CD4-positive, alpha-beta T cell (primary cell): ENCODE measurements around the gene KLKB1. TPM values are rescaled to one million over a fixed set of nuclear protein-coding genes. Genes with fewer than 3 reads are reported as not detected.
"Not testable (repeated sequence)": the region's sequence is repeated elsewhere in the genome, so short reads cannot be mapped to it uniquely, and the experiment has no call there.

Source experiments
- ATAC-seq: fragments of 200-7000 bp; cut with Tn5 transposase; one replicate; pipeline ENCODE4 v1.10.0; 2022; ENCODE audit warnings: mild to moderate bottlenecking; ENCODE audit not compliant: poor library complexity
- CTCF ChIA-PET: fragments of 350-600 bp; sonication (Branson Sonifier 250); formaldehyde crosslinking; loops from one replicate; lab custom pipeline; 2021; ENCODE audit warnings: antibody characterized with exemption, inconsistent platforms; lab: Charles Lee
- POLR2A ChIA-PET: fragments of 350-600 bp; sonication (Branson Sonifier 250); formaldehyde crosslinking; loops from one replicate; lab custom pipeline; 2021; ENCODE audit warnings: antibody characterized with exemption, inconsistent platforms; lab: Charles Lee
- DNase-seq, 14 experiments: peaks; one replicate each; pipeline ENCODE4 v3.0.0-alpha.2; 2013 to 2020; ENCODE audit warnings: mixed read lengths in 2 of 14
- H3K27ac ChIP-seq, 2 donors: one replicate each; pipeline versions ENCODE4 v1.5.1 to v1.7.0; 2013; ENCODE audit warnings: low read length in 2 of 2, low read depth in 1 of 2, mild to moderate bottlenecking in 1 of 2
- H3K27me3 ChIP-seq, 2 experiments: 1 replicate in 1 of 2; 2 replicates in 1 of 2; pipeline versions ENCODE4 v1.6.1 to v1.7.0; 2013; ENCODE audit warnings: low read length in 2 of 2, control low read depth in 1 of 2, mild to moderate bottlenecking in 1 of 2, moderate library complexity in 1 of 2; ENCODE audit not compliant: insufficient read depth in 2 of 2, control insufficient read depth in 1 of 2
- H3K36me3 ChIP-seq: one replicate; pipeline ENCODE4 v1.6.1; 2013; ENCODE audit warnings: low read length, control low read depth; ENCODE audit not compliant: insufficient read depth
- H3K4me1 ChIP-seq: one replicate; pipeline ENCODE4 v1.6.1; 2013; ENCODE audit warnings: low read length, control low read depth; ENCODE audit not compliant: insufficient read depth
- H3K4me3 ChIP-seq: one replicate; pipeline ENCODE4 v1.5.1; 2013; ENCODE audit warnings: mild to moderate bottlenecking, low read length, moderate library complexity
- H3K9me3 ChIP-seq, 2 experiments: 1 replicate in 1 of 2; 2 replicates in 1 of 2; pipeline versions ENCODE4 v1.6.1 to v1.7.0; 2013; ENCODE audit warnings: low read length in 2 of 2, mild to moderate bottlenecking in 2 of 2, control low read depth in 1 of 2, moderate library complexity in 1 of 2; ENCODE audit not compliant: control insufficient read depth in 1 of 2, insufficient read depth in 1 of 2
- H3K27ac Mint-ChIP-seq: one replicate; pipeline ENCODE4 v1.8.0; 2020; ENCODE audit warnings: mixed read lengths
- H3K27me3 Mint-ChIP-seq: one replicate; pipeline ENCODE4 v1.8.0; 2021; ENCODE audit warnings: mixed read lengths
- H3K36me3 Mint-ChIP-seq: one replicate; pipeline ENCODE4 v1.8.0; 2021; ENCODE audit warnings: low read depth, mixed read lengths
- H3K4me1 Mint-ChIP-seq: one replicate; pipeline ENCODE4 v1.8.0; 2021; ENCODE audit warnings: low read depth, mixed read lengths
- H3K4me3 Mint-ChIP-seq: one replicate; pipeline ENCODE4 v1.8.0; 2020; ENCODE audit warnings: mild to moderate bottlenecking, mixed read lengths
- H3K9me3 Mint-ChIP-seq: one replicate; pipeline ENCODE4 v1.8.0; 2020; ENCODE audit warnings: mixed read lengths
- CTCF ChIP-seq: fragments of 200-600 bp; IDR thresholded peaks from one replicate; pipeline ENCODE4 v1.8.0; 2022; ENCODE audit warnings: antibody characterized with exemption, mild to moderate bottlenecking
- intact Hi-C, 2 experiments: fragments of 100-400 bp; cut with DNase I in 1 of 2; cut with micrococcal nuclease in 1 of 2; formaldehyde crosslinking; loops; one replicate each; pipeline versions ENCODE4 v1.15.1 to v1.9.0; 2023 to 2025; cut with DNase I, micrococcal nuclease
- total RNA-seq, 174 experiments: library from RNA in 2 of 174; stranded (reverse) in 2 of 174; gene quantifications; one replicate each; pipeline ENCODE4 v1.2.3 and lab custom pipeline; 2021 to 2026

KLKB1 gene
- total RNA-seq, 2 experiments from 2014 or later: 1.2 TPM

GRCh38 chr4:186264660-186265059, 37.4 kb downstream of the KLKB1 start:
- CTCF ChIA-PET: no interaction called here
- POLR2A ChIA-PET: no interaction called here
- Histone ChIP-seq H3K36me3 (no peaks in the 10 kb centered on the region), H3K27me3 (peaks cover 4 to 8% of the 10 kb centered on the region in 2 experiments), H3K4me1 (no peaks in the 10 kb centered on the region), H3K4me3 (no peak overlapping the region), H3K27ac (no peak overlapping the region), H3K9me3 (no peaks in the 10 kb centered on the region)
- no peak for DNase-seq
- H3K4me1 Mint-ChIP-seq: no peaks in the 10 kb centered on the region
- no peaks in the 10 kb centered on the region for H3K9me3 Mint-ChIP-seq
- intact Hi-C loops: no loop called here
- no peak overlapping the region for H3K4me3 Mint-ChIP-seq
- H3K27ac Mint-ChIP-seq: no peak overlapping the region
- ATAC-seq: no peak
- H3K27me3 Mint-ChIP-seq: peaks cover 38% of the 10 kb centered on the region
- no peak for TF ChIP-seq CTCF
- H3K36me3 Mint-ChIP-seq: no peaks in the 10 kb centered on the region

- H3K27me3 ChIP-seq, H3K4me1 Mint-ChIP-seq, H3K36me3 ChIP-seq, intact Hi-C loops, H3K36me3 Mint-ChIP-seq, H3K4me1 ChIP-seq, H3K27ac ChIP-seq, H3K9me3 Mint-ChIP-seq, H3K4me3 Mint-ChIP-seq, H3K4me3 ChIP-seq, CTCF ChIA-PET, H3K27ac Mint-ChIP-seq, H3K9me3 ChIP-seq, POLR2A ChIA-PET, ATAC-seq, DNase-seq: not testable (repeated sequence)
- peaks cover 41% of the 10 kb centered on the region for H3K27me3 Mint-ChIP-seq
Measured at GRCh38 chr4:186265250-186265649, 37.9 kb downstream of the KLKB1 start.

GRCh38 chr4:186265683-186266652, 38.7 kb downstream of the KLKB1 start, which contains the start of gene F11:
TSS of gene F11 (plus strand) at chr4:186266189. CDS start at chr4:186267137, 948 bp downstream.
- Mint-ChIP-seq H3K4me1 (no peaks in the 10 kb centered on the region), H3K27me3 (peaks cover 42% of the 10 kb centered on the region), H3K9me3 (no peaks in the 10 kb centered on the region), H3K4me3 (no peak within 1 kb of the TSS), H3K36me3 (no peaks in the 10 kb centered on the region), H3K27ac (no peak within 1 kb of the TSS)
- TF ChIP-seq CTCF: no peak
- no peak within 1 kb of the TSS for H3K27ac ChIP-seq
- CTCF ChIA-PET: no interaction called here
- POLR2A ChIA-PET: no interaction called here
- ATAC-seq (no peak), DNase-seq (no peak)
- no peaks in the 10 kb centered on the region for H3K36me3 ChIP-seq
- peaks cover 6 to 8% of the 10 kb centered on the region in 2 experiments for H3K27me3 ChIP-seq
- intact Hi-C loops: no loop called here
- H3K9me3 ChIP-seq: no peaks in the 10 kb centered on the region
- no peak within 1 kb of the TSS for H3K4me3 ChIP-seq
- H3K4me1 ChIP-seq: no peaks in the 10 kb centered on the region
